Activated CD8-positive, alpha-beta memory T cell treated with anti-CD3 and anti-CD28 coated beads, Interleukin-2, amount 50 U/mL, for 24 hours (primary cell): Measurements from ENCODE around the gene HSPG2.
"Not testable (repeated sequence)": the region's sequence is repeated elsewhere in the genome, so short reads cannot be mapped to it uniquely, and the experiment has no call there.

Experiments used
- DNase-seq: peaks from one replicate; pipeline ENCODE4 v3.0.0-alpha.2; 2020; ENCODE audit errors: extremely low read depth

HSPG2 gene

GRCh38 chr1:21786640-21787039, 150.5 kb downstream of the HSPG2 start:
- DNase-seq = no peak

GRCh38 chr1:21785764-21786163, 151.3 kb downstream of the HSPG2 start:
- not testable (repeated sequence) for DNase-seq

- DNase-seq = no peak
Observed at GRCh38 chr1:21783679-21784603, 153.2 kb downstream of the HSPG2 start.

- DNase-seq = peak; percentile 91
Observed at GRCh38 chr1:21782868-21783678, 154.0 kb downstream of the HSPG2 start, which contains the start of gene USP48. TSS of gene USP48 (minus strand) at chr1:21783149. CDS start at chr1:21782957, 192 bp downstream.

- no peak for DNase-seq
Observed at GRCh38 chr1:21782349-21782867, 154.7 kb downstream of the HSPG2 start.

GRCh38 chr1:21781815-21782348, 155.2 kb downstream of the HSPG2 start:
- no peak for DNase-seq

- no peak for DNase-seq
Observed at GRCh38 chr1:21779613-21780521, 157.2 kb downstream of the HSPG2 start.

GRCh38 chr1:21778405-21778727, 158.7 kb downstream of the HSPG2 start:
- no peak for DNase-seq

- not testable (repeated sequence) for DNase-seq
Observed at GRCh38 chr1:21776925-21777324, 160.2 kb downstream of the HSPG2 start.

GRCh38 chr1:21775985-21776562, 161.0 kb downstream of the HSPG2 start:
- no peak for DNase-seq

- no peak for DNase-seq
Observed at GRCh38 chr1:21775550-21775914, 161.6 kb downstream of the HSPG2 start.

GRCh38 chr1:21774835-21775549, 162.1 kb downstream of the HSPG2 start:
- no peak for DNase-seq

GRCh38 chr1:21773585-21773984, 163.5 kb downstream of the HSPG2 start:
- DNase-seq = no peak
